HepG2 (cell line): ENCODE results near the gene IGSF8. TPM values are rescaled to one million over a fixed set of nuclear protein-coding genes. Genes with fewer than 3 reads are reported as not detected.
A peak's percentile ranks its signal among the peaks of the same experiment; 100 is the strongest.

Source experiments
- BATF2 ChIP-seq: sonication (generic); formaldehyde crosslinking; IDR thresholded peaks from 2 replicates; pipeline ENCODE4 v1.8.0; 2022; ENCODE audit warnings: mild to moderate bottlenecking, missing genetic modification reagents, moderate library complexity
- CEBPG ChIP-seq: IDR thresholded peaks from 2 replicates; pipeline ENCODE4 v1.6.1; 2016
- CTCF ChIP-seq: sonication (generic); formaldehyde crosslinking; IDR thresholded peaks from 2 replicates; pipeline ENCODE4 v1.5.0; 2020; ENCODE audit warnings: mild to moderate bottlenecking, missing genetic modification reagents, moderate library complexity
- KDM6A ChIP-seq: IDR thresholded peaks from 2 replicates; pipeline ENCODE4 v1.6.1; 2016; ENCODE audit warnings: low read depth
- RCOR2 ChIP-seq: IDR thresholded peaks from 2 replicates; pipeline ENCODE4 v1.6.1; 2016; ENCODE audit warnings: missing biosample characterization, missing genetic modification reagents
- SUZ12 ChIP-seq: fragments of 150-350 bp; IDR thresholded peaks from 2 replicates; pipeline ENCODE4 v1.6.1; 2014; ENCODE audit warnings: low read depth, low read length
- THAP9 ChIP-seq: sonication (generic); formaldehyde crosslinking; IDR thresholded peaks from 2 replicates; pipeline ENCODE4; 2020; ENCODE audit warnings: missing genetic modification reagents, mild to moderate bottlenecking, borderline replicate concordance
- ZNF317 ChIP-seq: sonication (generic); formaldehyde crosslinking; IDR thresholded peaks from 2 replicates; pipeline ENCODE4 v1.5.0; 2020; ENCODE audit warnings: mild to moderate bottlenecking, missing genetic modification reagents
- polyA plus RNA-seq, 8 experiments: library from polyadenylated mRNA; depleted of rRNA in 3 of 8; stranded (reverse) in 7 of 8; unstranded in 1 of 8; fragments of >200 nt; fragmentation: Illumina TruSeq in 4 of 8; extraction: Trizol in 4 of 8; gene quantifications; 2 replicates each; pipeline versions ENCODE4 v1.2.1 to v1.2.3, GENCODE V29; 2011 to 2016; ENCODE audit warnings: low read depth in 4 of 8, missing spikeins in 1 of 8, mixed read lengths in 1 of 8; ENCODE audit not compliant: insufficient read depth in 1 of 8
- total RNA-seq, 5 experiments: library from RNA; depleted of rRNA; stranded (reverse); fragments of >200 nt; fragmentation: Illumina TruSeq; extraction: Trizol; gene quantifications; 2 replicates each; pipeline ENCODE4 v1.2.3, GENCODE V29; 2016; ENCODE audit warnings: low read depth in 1 of 5

Gene IGSF8
- total and polyA plus RNA-seq, 2 of the 13 experiments (the other 11 are each of a cell fraction or from before 2014, with no cell fraction given): 24.0 to 41.0 TPM

- TF ChIP-seq BATF2 (CRISPR knock-in tag) (no peak), CTCF (CRISPR knock-in tag) (peak; percentile 37), SUZ12 (no peak), KDM6A (no peak), CEBPG (CRISPR knock-in tag) (peak; percentile 55; the same call in 1 of the 2 replicates), ZNF317 (CRISPR knock-in tag) (no peak), RCOR2 (CRISPR knock-in tag) (0 out of 2 replicates have a peak, but pooled peaks have one; percentile 20), THAP9 (CRISPR knock-in tag) (no peak)
These were observed 26.5 kb upstream of the IGSF8 start (continued) for GRCh38 chr1:160124705-160125478.
